ENCODE results near the gene CEACAM18.

DNA sequence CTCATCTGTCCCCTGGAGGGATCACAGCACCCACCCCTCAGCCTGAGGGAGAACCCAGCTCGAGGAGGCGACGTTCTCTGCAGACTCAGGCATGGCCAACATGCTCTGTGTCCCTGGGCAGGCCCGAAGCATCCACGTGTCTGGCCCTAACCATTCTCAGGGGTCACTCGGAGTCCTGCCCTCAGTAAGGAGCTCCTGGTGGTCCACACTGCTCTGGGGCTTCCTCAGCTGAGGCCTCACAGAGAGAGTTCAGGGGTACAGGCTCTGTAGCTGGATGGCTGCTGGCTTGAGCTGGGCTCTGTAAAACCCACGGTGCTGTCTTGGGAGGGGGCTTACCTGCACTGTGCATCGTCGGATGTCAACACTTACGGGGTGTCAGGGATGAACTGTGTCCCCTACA, 15.7 kb upstream of the CEACAM18 start:
- no peak for TF ChIP-seq EZH2 (IDR thresholded peaks at IDR 0.05; ENCODE audit: borderline replicate concordance, low read length)
- TF ChIP-seq, protein P1, sequence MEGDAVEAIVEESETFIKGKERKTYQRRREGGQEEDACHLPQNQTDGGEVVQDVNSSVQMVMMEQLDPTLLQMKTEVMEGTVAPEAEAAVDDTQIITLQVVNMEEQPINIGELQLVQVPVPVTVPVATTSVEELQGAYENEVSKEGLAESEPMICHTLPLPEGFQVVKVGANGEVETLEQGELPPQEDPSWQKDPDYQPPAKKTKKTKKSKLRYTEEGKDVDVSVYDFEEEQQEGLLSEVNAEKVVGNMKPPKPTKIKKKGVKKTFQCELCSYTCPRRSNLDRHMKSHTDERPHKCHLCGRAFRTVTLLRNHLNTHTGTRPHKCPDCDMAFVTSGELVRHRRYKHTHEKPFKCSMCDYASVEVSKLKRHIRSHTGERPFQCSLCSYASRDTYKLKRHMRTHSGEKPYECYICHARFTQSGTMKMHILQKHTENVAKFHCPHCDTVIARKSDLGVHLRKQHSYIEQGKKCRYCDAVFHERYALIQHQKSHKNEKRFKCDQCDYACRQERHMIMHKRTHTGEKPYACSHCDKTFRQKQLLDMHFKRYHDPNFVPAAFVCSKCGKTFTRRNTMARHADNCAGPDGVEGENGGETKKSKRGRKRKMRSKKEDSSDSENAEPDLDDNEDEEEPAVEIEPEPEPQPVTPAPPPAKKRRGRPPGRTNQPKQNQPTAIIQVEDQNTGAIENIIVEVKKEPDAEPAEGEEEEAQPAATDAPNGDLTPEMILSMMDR (IDR thresholded peaks at IDR 0.05; ENCODE audit: low read length) = no peak
